Activated T-cell treated with anti-CD3 and anti-CD28 coated beads for 4 hours (primary cell): Measurements from ENCODE around the gene IL1RL1.
A peak's percentile ranks its signal among the peaks of the same experiment; 100 is the strongest.

ENCODE experiments used
- DNase-seq: peaks from one replicate; pipeline ENCODE4 v3.0.0-alpha.2; 2020

The IL1RL1 gene

DNA sequence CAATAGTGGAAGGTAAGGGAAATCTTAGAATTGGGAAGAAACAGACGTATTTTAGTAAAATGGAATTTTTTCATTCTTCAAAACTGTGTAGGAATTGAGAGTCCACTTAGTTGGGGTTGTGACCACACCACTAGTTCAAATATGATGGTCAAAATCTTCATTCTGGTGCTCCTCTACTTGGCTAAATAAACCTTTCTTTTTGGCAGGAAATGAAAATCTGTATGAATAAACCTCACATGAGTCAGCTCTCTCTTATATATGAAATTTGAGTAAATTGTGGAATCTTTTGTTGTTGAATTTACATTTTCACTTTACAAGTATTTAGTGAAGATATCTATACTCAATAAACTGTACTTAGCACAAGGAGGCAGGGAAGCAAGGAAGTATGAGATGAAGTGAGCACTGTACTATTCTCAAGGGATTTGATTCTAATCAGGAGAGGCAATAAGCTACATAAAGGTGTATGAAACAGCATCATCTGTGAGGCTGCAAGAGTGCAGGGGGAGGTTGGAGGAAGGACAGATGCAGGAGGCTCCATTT, 64.8 kb downstream of the IL1RL1 start:
- no peak for DNase-seq

- no peak for DNase-seq
Observed at GRCh38 chr2:102383722-102384121, 72.4 kb downstream of the IL1RL1 start.

GRCh38 chr2:102385522-102385921, 74.2 kb downstream of the IL1RL1 start:
- no peak for DNase-seq

DNA sequence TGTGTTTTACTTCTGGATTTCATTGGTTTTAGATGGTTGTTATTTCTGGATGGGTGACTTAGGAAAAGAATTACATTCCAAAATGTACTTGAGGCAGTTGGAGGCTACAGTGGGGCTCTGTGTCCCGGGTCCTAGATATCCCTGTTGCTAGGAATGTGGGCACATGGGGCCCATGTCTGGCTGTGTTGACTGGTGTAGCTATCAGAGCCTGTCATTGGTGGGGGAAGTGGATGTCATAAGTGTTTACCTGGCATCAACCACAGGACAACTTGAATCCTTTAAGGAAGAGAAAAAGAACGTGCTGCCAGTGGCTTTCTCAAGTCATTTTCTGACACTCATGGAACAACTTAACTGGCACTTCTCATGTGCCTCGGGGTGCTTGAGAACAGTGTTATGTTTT, 74.6 kb downstream of the IL1RL1 start:
- no peak for DNase-seq

DNA sequence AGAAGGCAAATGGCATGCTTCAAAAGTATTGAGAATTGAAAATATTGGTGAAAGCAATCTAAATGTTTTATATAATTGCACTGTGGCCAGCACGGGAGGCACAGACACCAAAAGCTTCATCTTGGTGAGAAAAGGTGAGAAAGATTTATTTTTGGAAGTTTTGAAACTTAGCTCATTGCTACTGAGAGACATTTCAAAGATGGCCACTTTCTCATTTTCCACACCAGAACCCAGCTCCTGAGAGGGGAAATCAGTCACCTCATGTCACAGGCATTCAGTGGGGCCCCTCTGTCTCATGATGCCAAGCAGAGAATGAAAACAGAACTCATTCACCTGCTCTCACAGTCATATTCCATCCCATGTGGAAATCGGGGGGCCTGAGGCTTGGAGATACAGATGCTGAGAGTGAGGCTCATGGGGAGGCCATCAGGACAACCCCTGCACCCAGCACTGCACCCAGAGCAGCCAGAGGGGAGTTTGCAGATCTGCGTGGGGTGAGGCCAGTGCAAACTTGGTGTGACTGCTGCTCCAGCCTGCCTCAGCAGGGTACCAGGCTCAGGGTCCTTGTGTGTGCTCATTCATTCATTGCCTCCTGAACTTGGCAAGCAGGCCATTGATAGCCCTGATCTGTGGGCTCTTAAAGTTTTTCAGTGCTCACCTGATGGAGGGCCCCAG, 75.6 kb downstream of the IL1RL1 start:
- DNase-seq = no peak

- no peak for DNase-seq
Observed at GRCh38 chr2:102387763-102388546, 76.6 kb downstream of the IL1RL1 start.

DNA sequence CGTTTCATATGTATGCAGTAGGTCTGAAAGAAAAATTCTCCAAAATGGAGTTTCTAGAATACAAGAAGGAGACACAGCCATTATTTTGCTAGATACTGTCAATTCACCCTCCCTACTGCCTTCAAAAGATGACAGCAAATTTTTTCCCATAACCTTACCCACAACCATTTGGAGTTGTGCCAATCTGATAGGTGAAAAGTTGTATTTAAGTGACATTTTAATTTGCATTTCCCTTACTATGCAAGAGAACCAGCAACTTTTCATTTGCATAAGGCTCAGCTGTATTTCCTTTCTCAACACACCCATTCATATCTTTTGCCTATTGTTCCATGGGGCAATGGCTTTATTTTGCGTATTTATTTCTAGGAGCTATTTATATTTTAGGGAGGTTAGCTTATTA, 80.2 kb downstream of the IL1RL1 start:
- DNase-seq = peak; percentile 30

DNA sequence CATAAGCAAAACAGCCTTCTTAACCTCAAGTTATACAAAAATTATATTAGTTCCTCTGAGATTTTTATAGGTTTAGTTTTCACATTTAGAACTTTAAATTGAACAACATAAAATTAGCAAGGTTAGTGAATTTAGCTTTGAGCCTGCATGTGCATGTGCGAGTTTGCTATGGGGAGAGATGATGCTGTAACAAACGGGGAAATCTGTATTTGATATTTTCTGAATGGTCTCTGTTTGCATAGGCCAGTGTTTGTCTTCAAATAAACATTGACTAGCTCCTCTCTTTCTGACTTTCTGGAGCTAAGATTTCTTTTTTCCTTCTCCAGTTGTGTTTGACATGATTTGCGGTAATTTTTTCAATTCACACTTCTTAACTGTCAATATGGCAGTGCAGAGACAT, 80.7 kb downstream of the IL1RL1 start:
- DNase-seq = no peak

DNA sequence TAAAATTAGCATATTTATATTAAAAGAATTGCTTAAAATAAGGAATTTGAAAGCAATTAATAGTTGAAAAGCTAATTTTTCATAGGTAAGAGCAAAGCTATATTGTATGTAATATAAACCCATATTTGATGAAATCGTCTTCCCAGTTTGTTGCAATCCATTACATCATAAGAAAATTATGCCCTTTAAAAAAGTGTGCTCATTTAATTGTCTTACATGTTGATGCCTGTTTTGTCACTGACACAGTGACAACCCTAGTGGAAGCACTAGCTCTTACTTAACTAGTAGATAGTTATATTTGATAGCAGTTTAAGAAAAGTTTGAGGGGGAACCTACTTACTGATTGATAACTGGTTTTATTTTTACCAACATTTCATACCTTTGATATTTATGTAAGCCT, 81.6 kb downstream of the IL1RL1 start:
- no peak for DNase-seq

DNA sequence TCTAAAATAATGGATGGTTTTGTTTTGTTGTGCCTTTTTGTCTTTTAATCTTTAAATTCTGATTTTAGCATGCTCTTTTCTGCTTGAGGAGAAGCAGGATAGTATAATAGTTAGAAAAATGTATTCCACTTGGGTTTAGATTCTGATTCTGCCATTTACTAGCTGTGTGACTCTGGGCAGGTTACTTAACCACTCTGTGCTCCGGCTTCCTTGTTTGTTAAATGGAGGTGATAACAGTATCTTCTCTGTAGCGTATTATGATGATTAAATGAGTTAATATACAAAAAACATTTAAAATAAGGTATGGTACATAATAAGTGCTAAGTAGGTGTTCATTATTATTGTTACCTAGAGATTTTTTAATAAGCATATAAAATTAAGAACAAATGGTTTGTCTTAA, 84.6 kb downstream of the IL1RL1 start:
- DNase-seq = no peak

DNA sequence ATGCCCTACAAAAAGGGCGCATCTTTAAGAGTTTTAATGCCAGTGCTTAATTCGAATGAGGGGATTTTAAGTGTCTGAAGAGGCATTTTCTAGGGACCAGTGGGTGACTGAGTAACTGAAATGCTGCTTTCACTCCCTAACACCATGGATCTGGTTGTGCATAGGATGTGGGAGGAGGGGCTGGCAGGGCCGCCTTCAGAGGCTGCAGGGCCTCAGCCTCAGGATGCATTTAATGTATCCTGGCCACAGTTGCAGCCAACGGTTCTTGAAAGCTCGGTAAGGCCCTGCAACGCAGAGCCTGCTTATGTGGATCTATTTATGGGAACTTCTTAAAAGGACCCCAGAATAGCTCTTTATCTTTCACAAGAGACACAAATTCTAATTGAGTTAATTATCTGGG, 85.8 kb downstream of the IL1RL1 start:
- no peak for DNase-seq

GRCh38 chr2:102399499-102400141, 88.3 kb downstream of the IL1RL1 start:
- DNase-seq = no peak

DNA sequence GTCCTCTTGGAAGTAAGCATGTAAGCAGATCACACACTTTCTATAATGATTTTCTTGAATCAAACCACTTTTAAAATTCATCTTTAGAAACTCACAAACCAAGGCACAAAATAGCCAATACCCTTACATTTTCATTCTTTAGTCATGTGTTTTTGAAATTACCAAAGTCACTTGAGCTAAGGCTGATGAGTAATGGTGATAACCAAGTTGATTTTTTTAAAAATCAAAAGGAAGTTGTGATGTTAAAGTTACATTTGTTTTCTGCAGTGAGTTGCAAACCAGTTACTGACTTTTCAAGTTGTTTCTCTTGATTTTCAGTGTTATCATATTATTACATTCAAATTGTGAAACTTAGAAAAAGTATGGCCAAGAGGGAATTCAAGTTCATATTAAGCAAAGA, 90.1 kb downstream of the IL1RL1 start:
- DNase-seq = no peak
